ENCODE data around the gene RESF1.

DNA sequence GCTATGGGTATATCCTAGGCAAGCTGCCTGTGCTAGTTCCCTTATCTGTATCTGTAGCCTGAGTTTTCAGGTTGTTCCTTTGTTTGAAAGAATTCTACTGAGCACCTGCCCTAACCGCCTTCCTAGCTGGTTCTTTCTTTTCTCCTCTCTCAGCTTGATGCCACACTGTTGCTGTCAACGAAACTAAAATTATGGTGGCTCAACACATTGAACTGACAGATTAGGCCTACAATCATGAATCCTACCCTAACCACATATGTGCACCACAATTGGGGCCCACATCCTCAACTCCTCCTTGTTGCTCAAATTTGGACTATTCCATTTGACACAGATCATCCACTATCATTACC lies 36.2 kb upstream of the RESF1 start:
- TF ChIP-seq ZBTB21 (CRISPR knock-in tag; IDR thresholded peaks at IDR 0.05; ENCODE audit: borderline replicate concordance) (no peak), IRF2 (CRISPR knock-in tag; IDR thresholded peaks at IDR 0.05; ENCODE audit: borderline replicate concordance, low read depth) (no peak), KAT7 (CRISPR knock-in tag; IDR thresholded peaks at IDR 0.05; ENCODE audit: borderline replicate concordance) (no peak), FOXP1 (CRISPR knock-in tag; IDR thresholded peaks at IDR 0.05; ENCODE audit: borderline replicate concordance) (no peak)
- TF ChIP-seq, protein P1, sequence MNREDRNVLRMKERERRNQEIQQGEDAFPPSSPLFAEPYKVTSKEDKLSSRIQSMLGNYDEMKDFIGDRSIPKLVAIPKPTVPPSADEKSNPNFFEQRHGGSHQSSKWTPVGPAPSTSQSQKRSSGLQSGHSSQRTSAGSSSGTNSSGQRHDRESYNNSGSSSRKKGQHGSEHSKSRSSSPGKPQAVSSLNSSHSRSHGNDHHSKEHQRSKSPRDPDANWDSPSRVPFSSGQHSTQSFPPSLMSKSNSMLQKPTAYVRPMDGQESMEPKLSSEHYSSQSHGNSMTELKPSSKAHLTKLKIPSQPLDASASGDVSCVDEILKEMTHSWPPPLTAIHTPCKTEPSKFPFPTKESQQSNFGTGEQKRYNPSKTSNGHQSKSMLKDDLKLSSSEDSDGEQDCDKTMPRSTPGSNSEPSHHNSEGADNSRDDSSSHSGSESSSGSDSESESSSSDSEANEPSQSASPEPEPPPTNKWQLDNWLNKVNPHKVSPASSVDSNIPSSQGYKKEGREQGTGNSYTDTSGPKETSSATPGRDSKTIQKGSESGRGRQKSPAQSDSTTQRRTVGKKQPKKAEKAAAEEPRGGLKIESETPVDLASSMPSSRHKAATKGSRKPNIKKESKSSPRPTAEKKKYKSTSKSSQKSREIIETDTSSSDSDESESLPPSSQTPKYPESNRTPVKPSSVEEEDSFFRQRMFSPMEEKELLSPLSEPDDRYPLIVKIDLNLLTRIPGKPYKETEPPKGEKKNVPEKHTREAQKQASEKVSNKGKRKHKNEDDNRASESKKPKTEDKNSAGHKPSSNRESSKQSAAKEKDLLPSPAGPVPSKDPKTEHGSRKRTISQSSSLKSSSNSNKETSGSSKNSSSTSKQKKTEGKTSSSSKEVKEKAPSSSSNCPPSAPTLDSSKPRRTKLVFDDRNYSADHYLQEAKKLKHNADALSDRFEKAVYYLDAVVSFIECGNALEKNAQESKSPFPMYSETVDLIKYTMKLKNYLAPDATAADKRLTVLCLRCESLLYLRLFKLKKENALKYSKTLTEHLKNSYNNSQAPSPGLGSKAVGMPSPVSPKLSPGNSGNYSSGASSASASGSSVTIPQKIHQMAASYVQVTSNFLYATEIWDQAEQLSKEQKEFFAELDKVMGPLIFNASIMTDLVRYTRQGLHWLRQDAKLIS (CRISPR knock-in tag; IDR thresholded peaks at IDR 0.05; ENCODE audit: borderline replicate concordance) = no peak
- TF ChIP-seq, protein P2, sequence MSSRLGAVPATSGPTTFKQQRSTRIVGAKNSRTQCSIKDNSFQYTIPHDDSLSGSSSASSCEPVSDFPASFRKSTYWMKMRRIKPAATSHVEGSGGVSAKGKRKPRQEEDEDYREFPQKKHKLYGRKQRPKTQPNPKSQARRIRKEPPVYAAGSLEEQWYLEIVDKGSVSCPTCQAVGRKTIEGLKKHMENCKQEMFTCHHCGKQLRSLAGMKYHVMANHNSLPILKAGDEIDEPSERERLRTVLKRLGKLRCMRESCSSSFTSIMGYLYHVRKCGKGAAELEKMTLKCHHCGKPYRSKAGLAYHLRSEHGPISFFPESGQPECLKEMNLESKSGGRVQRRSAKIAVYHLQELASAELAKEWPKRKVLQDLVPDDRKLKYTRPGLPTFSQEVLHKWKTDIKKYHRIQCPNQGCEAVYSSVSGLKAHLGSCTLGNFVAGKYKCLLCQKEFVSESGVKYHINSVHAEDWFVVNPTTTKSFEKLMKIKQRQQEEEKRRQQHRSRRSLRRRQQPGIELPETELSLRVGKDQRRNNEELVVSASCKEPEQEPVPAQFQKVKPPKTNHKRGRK (CRISPR knock-in tag; IDR thresholded peaks at IDR 0.05; ENCODE audit: borderline replicate concordance) = no peak
- TF ChIP-seq, protein P3, sequence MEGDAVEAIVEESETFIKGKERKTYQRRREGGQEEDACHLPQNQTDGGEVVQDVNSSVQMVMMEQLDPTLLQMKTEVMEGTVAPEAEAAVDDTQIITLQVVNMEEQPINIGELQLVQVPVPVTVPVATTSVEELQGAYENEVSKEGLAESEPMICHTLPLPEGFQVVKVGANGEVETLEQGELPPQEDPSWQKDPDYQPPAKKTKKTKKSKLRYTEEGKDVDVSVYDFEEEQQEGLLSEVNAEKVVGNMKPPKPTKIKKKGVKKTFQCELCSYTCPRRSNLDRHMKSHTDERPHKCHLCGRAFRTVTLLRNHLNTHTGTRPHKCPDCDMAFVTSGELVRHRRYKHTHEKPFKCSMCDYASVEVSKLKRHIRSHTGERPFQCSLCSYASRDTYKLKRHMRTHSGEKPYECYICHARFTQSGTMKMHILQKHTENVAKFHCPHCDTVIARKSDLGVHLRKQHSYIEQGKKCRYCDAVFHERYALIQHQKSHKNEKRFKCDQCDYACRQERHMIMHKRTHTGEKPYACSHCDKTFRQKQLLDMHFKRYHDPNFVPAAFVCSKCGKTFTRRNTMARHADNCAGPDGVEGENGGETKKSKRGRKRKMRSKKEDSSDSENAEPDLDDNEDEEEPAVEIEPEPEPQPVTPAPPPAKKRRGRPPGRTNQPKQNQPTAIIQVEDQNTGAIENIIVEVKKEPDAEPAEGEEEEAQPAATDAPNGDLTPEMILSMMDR (IDR thresholded peaks at IDR 0.05) = no peak
- TF ChIP-seq, protein P4, sequence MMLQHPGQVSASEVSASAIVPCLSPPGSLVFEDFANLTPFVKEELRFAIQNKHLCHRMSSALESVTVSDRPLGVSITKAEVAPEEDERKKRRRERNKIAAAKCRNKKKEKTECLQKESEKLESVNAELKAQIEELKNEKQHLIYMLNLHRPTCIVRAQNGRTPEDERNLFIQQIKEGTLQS (CRISPR knock-in tag; conservative IDR thresholded peaks at IDR 0.05) = no peak
